SK-N-SH (cell line): ENCODE data around the gene SGCB. TPM values are rescaled to one million over a fixed set of nuclear protein-coding genes. Genes with fewer than 3 reads are reported as not detected.

ENCODE experiments used
- CTCF ChIA-PET: fragments of 300-600, 350-600 bp; formaldehyde crosslinking; extraction: SDS; loops from one replicate; lab custom pipeline; 2021; lab: Yijun Ruan, JAX
- POLR2A ChIA-PET: fragments of 350-600 bp; sonication (Branson Sonifier 250); formaldehyde crosslinking; extraction: SDS; loops from one replicate; lab custom pipeline; 2020; ENCODE audit warnings: antibody characterized with exemption, inconsistent platforms; lab: Yijun Ruan, JAX
- DNase-seq: peaks from one replicate; pipeline ENCODE4 v3.0.0; 2012
- H2AFZ ChIP-seq: fragments of 200-600 bp; sonication (generic); 2 replicates; pipeline ENCODE4 v1.8.1; 2016; ENCODE audit warnings: antibody characterized with exemption, mild to moderate bottlenecking, low read depth
- H3F3A ChIP-seq: fragments of 200-600 bp; sonication (generic); replicated peaks from 2 replicates; pipeline ENCODE3; 2016; ENCODE audit warnings: antibody characterized with exemption, mild to moderate bottlenecking; ENCODE audit not compliant: insufficient read depth
- H3K27ac ChIP-seq, 2 experiments: fragments of 200-500 bp in 1 of 2; fragments of 200-600 bp in 1 of 2; sonication (Bioruptor generic) in 1 of 2; sonication (generic), shearing (Covaris generic) in 1 of 2; 2 replicates each; pipeline versions ENCODE4 v1.5.1 to v1.6.1; 2014 to 2016; ENCODE audit warnings: low read depth in 2 of 2, inconsistent platforms in 1 of 2, low read length in 1 of 2, mild to moderate bottlenecking in 1 of 2, mixed read lengths in 1 of 2
- H3K27me3 ChIP-seq: fragments of 200-600 bp; sonication (generic), shearing (Covaris generic); 2 replicates; pipeline ENCODE4 v1.6.1; 2016; ENCODE audit warnings: mixed run types; ENCODE audit not compliant: insufficient read depth
- H3K36me3 ChIP-seq, 2 experiments: fragments of 200-500 bp in 1 of 2; fragments of 200-600 bp in 1 of 2; sonication (Bioruptor generic) in 1 of 2; sonication (generic) in 1 of 2; replicated peaks in 1 of 2; 2 replicates each; pipeline versions ENCODE3 to v1.5.1; 2014 to 2016; ENCODE audit warnings: low read length in 1 of 2, mild to moderate bottlenecking in 1 of 2; ENCODE audit not compliant: insufficient read depth in 2 of 2, control insufficient read depth in 1 of 2
- H3K4me1 ChIP-seq, 2 experiments: fragments of 200-500 bp in 1 of 2; fragments of 200-600 bp in 1 of 2; sonication (Bioruptor generic) in 1 of 2; sonication (generic), shearing (Covaris generic) in 1 of 2; 2 replicates each; pipeline versions ENCODE4 v1.5.1 to v1.6.1; 2014 to 2016; ENCODE audit warnings: low read depth in 1 of 2, low read length in 1 of 2, mixed run types in 1 of 2; ENCODE audit not compliant: insufficient read depth in 2 of 2, control insufficient read depth in 1 of 2
- H3K4me2 ChIP-seq: fragments of 200-600 bp; sonication (generic), shearing (Covaris generic); 2 replicates; pipeline ENCODE4 v1.6.1; 2017; ENCODE audit warnings: mixed run types
- H3K4me3 ChIP-seq, 2 experiments: fragments of 200-500 bp in 1 of 2; fragments of 200-600 bp in 1 of 2; sonication (Bioruptor generic) in 1 of 2; sonication (generic), shearing (Covaris generic) in 1 of 2; 2 replicates each; pipeline versions ENCODE4 v1.5.1 to v1.8.1; 2014 to 2016; ENCODE audit warnings: low read depth in 2 of 2, inconsistent platforms in 1 of 2, low read length in 1 of 2, mild to moderate bottlenecking in 1 of 2, mixed read lengths in 1 of 2, moderate library complexity in 1 of 2
- H3K79me2 ChIP-seq: fragments of 200-600 bp; sonication (generic); 2 replicates; pipeline ENCODE4 v1.8.1; 2017; ENCODE audit warnings: mild to moderate bottlenecking; ENCODE audit not compliant: insufficient read depth
- H3K9ac ChIP-seq: fragments of 200-600 bp; sonication (generic); 2 replicates; pipeline ENCODE4 v1.6.1; 2017; ENCODE audit warnings: mixed run types
- H3K9me2 ChIP-seq: fragments of 200-600 bp; sonication (generic); 2 replicates; pipeline ENCODE4 v1.6.1; 2017; ENCODE audit warnings: mixed run types
- H3K9me3 ChIP-seq: fragments of 200-600 bp; sonication (generic); 2 replicates; pipeline ENCODE4 v1.6.1; 2017; ENCODE audit warnings: mixed run types, mild to moderate bottlenecking, moderate library complexity
- H4K20me1 ChIP-seq: fragments of 200-600 bp; sonication (generic); 2 replicates; pipeline ENCODE4 v1.6.1; 2017; ENCODE audit warnings: mild to moderate bottlenecking, mixed run types; ENCODE audit not compliant: insufficient read depth
- CTCF ChIP-seq: fragments of 200-600 bp; sonication (generic); IDR thresholded peaks from 2 replicates; pipeline ENCODE4 v1.6.1; 2017; ENCODE audit warnings: antibody characterized with exemption, mild to moderate bottlenecking, moderate library complexity
- ELF1 ChIP-seq: IDR thresholded peaks from 2 replicates; pipeline ENCODE4 v1.4.0; 2012
- GABPA ChIP-seq: IDR thresholded peaks from 2 replicates; pipeline ENCODE4 v1.4.0; 2012; ENCODE audit warnings: low read depth, mild to moderate bottlenecking
- MAX ChIP-seq: IDR thresholded peaks from 2 replicates; pipeline ENCODE4 v1.4.0; 2012; ENCODE audit warnings: low read depth
- NRF1 ChIP-seq: IDR thresholded peaks from 2 replicates; pipeline ENCODE4 v1.6.1; 2012; ENCODE audit warnings: low read depth, mild to moderate bottlenecking, low read length
- REST ChIP-seq: IDR thresholded peaks from 2 replicates; pipeline ENCODE4 v1.6.1; 2012; ENCODE audit warnings: mild to moderate bottlenecking, low read depth, low read length, moderate library complexity
- RXRA ChIP-seq: IDR thresholded peaks from 2 replicates; pipeline ENCODE4 v1.4.0; 2012; ENCODE audit warnings: low read depth, mild to moderate bottlenecking, borderline replicate concordance
- SIN3A ChIP-seq: IDR thresholded peaks from 2 replicates; pipeline ENCODE4 v1.6.1; 2012; ENCODE audit warnings: low read depth, mild to moderate bottlenecking, low read length, moderate library complexity, borderline replicate concordance
- SMC3 ChIP-seq: IDR thresholded peaks from 2 replicates; pipeline ENCODE4 v1.6.1; 2012; ENCODE audit warnings: low read depth, low read length, improper control_type of control experiment
- TAF1 ChIP-seq: IDR thresholded peaks from 2 replicates; pipeline ENCODE4 v1.6.1; 2012; ENCODE audit warnings: low read depth, mild to moderate bottlenecking, low read length, moderate library complexity, borderline replicate concordance
- TCF12 ChIP-seq: IDR thresholded peaks from 2 replicates; pipeline ENCODE4 v1.4.0; 2012
- TEAD4 ChIP-seq: IDR thresholded peaks from 2 replicates; pipeline ENCODE4 v1.4.0; 2012; ENCODE audit warnings: mild to moderate bottlenecking, borderline replicate concordance; ENCODE audit not compliant: insufficient read depth
- ZBTB33 ChIP-seq: IDR thresholded peaks from 2 replicates; pipeline ENCODE4 v1.4.0; 2012; ENCODE audit warnings: low read depth, borderline replicate concordance
- WGBS: methylation state at CpG from one replicate; pipeline ENCODE4 v1.1.6; 2017; ENCODE audit warnings: low lambda C conversion rate; 5-methylcytosine and 5-hydroxymethylcytosine counted together
- polyA plus RNA-seq, 3 experiments: library from polyadenylated mRNA; depleted of rRNA; stranded (reverse); fragments of >200 nt; gene quantifications; 2 replicates each; pipeline ENCODE4 v1.2.3, GENCODE V29; 2012

SGCB gene
- polyA plus RNA-seq, 1 of the 3 experiments (the other 2 are of a cell fraction), result 25.1 TPM

GRCh38 chr4:52001616-52002015, 36.5 kb downstream of the SGCB start:
- no peak for DNase-seq
- no peak for TF ChIP-seq RXRA
- no peak for TF ChIP-seq MAX
- no peak for TF ChIP-seq TCF12
- TF ChIP-seq TEAD4, result no peak
- TF ChIP-seq GABPA, result no peak
- no peak for TF ChIP-seq ELF1
- TF ChIP-seq SMC3, result no peak
- no peak for TF ChIP-seq REST
- no peak for TF ChIP-seq NRF1
- TF ChIP-seq ZBTB33, result no peak
- no peak for TF ChIP-seq CTCF
- TF ChIP-seq TAF1, result no peak
- TF ChIP-seq SIN3A, result no peak
- 72% methylated on average over 2 of the region's 2 CpGs for WGBS
- H3K9me3 ChIP-seq, result no peaks in the 10 kb centered on the region
- H3K4me3 ChIP-seq, result no peak overlapping the region
- no peak overlapping the region for H3K4me2 ChIP-seq
- no peaks in the 10 kb centered on the region for H3K9me2 ChIP-seq
- no peaks in the 10 kb centered on the region for H3K36me3 ChIP-seq
- H3K79me2 ChIP-seq, result no peaks in the 10 kb centered on the region
- ChIA-PET CTCF (interaction anchor here (1.0 to 1.2 kb wide), 2 partner anchors 22 to 105 kb away, joined by 3 read pairs; no protein-coding TSS in a partner anchor), POLR2A (no interaction called here)
- no peaks in the 10 kb centered on the region for H3K27me3 ChIP-seq
- no peaks in the 10 kb centered on the region for H3F3A ChIP-seq
- no peaks in the 10 kb centered on the region for H4K20me1 ChIP-seq
- no peak overlapping the region for H2AFZ ChIP-seq
- H3K4me1 ChIP-seq, result no peaks in the 10 kb centered on the region
- no peak overlapping the region for H3K27ac ChIP-seq
- no peak overlapping the region for H3K9ac ChIP-seq
